ENCODE measurements around the gene THOP1.

GRCh38 chr19:2816641-2817040, 31.3 kb downstream of the THOP1 start:
- TF ChIP-seq CTCF (IDR thresholded peaks at IDR 0.05) (no peak), POLR2A (IDR thresholded peaks at IDR 0.05) (no peak)

Data from esophagus squamous epithelium (tissue), 4 donors.